Measurements from ENCODE around the gene BMP5.

- TF ChIP-seq CTCF (IDR thresholded peaks at IDR 0.05; ENCODE audit: poor library complexity, severe bottlenecking) (no peak), EZH2 (IDR thresholded peaks at IDR 0.05; ENCODE audit: borderline replicate concordance, insufficient read depth, low read length, poor library complexity, severe bottlenecking) (no peak), MXI1 (conservative IDR thresholded peaks at IDR 0.05; ENCODE audit: poor library complexity, severe bottlenecking) (no peak), TAF1 (IDR thresholded peaks at IDR 0.05; ENCODE audit: low read depth) (no peak)
Measured at GRCh38 chr6:55758156-55758937, 117.0 kb downstream of the BMP5 start.
